ENCODE data around the gene EDC4. TPM values are rescaled to one million over a fixed set of nuclear protein-coding genes. Genes with fewer than 3 reads are reported as not detected.
"Not testable (repeated sequence)": the region's sequence is repeated elsewhere in the genome, so short reads cannot be mapped to it uniquely, and the experiment has no call there.

The EDC4 gene
- total RNA-seq, 1 experiment from 2014 or later: 76.1 TPM

DNA sequence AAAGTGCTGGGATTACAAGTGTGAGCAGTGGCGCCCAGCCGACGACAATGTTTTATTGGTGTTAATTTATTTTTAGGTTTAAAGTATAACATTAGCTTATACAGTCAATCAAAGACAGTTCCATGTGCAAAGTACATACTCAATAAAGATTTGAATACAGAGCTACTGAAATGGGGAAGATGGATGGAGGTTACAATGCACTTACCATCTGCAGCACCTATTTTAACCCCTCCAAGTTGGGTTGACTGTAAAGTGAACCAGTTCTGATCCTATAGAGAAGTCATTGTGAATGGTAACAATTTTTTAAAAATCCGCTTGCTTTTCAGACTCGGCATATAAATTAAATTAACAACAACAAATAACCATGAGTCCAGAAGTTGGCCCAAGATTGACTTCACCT is 19.5 kb downstream of the EDC4 start:
- H3K27me3 ChIP-seq (replicated peaks): no peaks in the 10 kb centered on the region
- peaks cover 18% of the 10 kb centered on the region for H3K4me1 ChIP-seq (replicated peaks)
- H3K9me3 ChIP-seq (replicated peaks): peaks cover 5% of the 10 kb centered on the region; the same call in 1 of the 2 replicates
- peaks cover 15% of the 10 kb centered on the region for H3K36me3 ChIP-seq
- H3K4me3 ChIP-seq: peak overlapping the region; percentile 100
- peak overlapping the region; percentile 10; the same call in 1 of the 2 replicates for H3K27ac ChIP-seq
- no peak for DNase-seq (ENCODE audit: low read depth in 1 of 2, low spot score in 2 of 2)

DNA sequence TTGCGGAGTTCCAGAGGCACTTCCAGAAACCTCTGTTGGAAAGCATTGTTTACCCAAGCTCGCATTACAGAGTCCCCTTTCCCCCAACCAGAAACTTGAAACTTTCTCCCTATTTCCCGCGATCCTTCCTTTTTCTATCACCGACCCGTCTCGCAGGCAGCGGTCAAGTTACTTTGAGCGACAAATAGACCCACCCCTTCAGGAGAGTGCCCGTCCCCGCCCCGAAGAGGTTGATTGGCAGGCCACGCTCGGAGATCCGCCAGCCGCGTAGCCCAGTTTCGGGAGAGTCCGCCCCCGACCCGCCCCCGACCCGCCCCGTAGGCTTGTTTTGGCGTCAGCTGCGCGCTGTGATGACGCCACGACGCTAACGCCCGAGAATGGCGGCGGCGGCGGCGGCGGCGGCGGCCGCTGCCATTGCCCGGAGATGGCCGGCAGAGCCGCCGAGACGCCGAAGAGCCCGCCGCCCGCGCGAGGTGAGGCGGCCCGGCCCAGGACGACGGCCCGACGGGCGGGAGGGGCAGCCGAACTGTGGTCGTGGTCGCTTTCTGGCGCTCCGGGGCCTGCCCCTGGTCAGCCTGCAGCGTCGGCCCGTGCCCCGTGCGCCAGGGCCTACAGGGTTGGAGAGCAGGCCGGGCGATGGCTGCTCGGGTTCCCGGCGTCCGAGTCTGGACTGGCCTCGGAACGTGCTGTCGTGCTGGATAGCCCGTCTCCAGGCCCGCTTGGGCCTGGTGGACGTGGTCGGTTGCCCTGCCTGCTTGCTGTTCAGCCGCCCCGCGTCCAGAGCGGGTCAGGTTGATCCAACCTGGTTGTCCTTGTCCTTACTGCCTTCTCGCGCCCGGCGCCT is 20.3 kb downstream of the EDC4 start, which contains the start of gene PSKH1:
TSS of gene PSKH1 (plus strand) at position 356 of the 844 bp plus-strand sequence. CDS start 15,496 bp downstream, outside the sequence.
- Histone ChIP-seq H3K4me1 (replicated peaks) (peaks cover 18% of the 10 kb centered on the region), H3K27me3 (replicated peaks) (no peaks in the 10 kb centered on the region), H3K4me3 (peak within 1 kb of the TSS; percentile 100), H3K36me3 (peaks cover 15% of the 10 kb centered on the region), H3K9me3 (replicated peaks) (peaks cover 5% of the 10 kb centered on the region; the same call in 1 of the 2 replicates), H3K27ac (peak within 1 kb of the TSS; percentile 91)
- DNase-seq (ENCODE audit: low read depth in 1 of 2, low spot score in 2 of 2): peak; percentile 88 to 97

DNA sequence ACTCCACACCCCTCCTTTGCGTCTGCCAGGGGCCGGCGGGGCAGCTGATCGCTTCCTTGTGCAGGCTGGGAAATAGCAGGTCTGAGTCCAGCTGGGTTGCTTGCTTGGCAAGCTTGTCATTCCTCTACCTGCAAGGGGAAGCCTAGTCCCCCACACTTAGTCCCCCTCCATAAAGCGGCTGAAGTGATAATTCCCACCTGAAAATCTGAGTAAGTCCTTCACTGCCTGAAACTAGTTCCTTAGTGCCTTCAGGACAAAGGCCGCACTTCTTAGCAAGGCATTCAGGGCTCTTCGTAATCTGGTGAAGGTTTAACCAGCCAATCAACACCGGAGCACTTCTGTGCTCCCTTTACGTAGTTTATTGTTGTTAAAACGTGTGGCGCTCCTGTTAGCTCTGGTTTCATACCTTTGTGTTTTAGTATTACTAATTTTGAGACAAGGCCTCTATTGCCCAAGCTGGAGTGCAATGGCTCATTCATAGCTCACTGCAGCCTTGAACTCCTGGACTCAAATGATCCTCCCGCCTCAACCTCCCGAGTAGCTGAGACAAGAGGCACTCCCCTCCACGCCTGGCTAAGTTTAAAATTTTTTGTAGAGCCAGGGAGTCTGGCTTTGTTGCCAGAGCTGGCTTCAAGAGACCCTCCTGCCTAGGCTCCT is 21.0 kb downstream of the EDC4 start:
- Histone ChIP-seq H3K4me1 (replicated peaks) (peaks cover 18% of the 10 kb centered on the region), H3K9me3 (replicated peaks) (peaks cover 5% of the 10 kb centered on the region; the same call in 1 of the 2 replicates), H3K27ac (peak overlapping the region; percentile 91), H3K4me3 (peak overlapping the region; percentile 100), H3K27me3 (replicated peaks) (no peaks in the 10 kb centered on the region), H3K36me3 (peaks cover 15% of the 10 kb centered on the region)
- DNase-seq (ENCODE audit: low read depth in 1 of 2, low spot score in 2 of 2): no peak

DNA sequence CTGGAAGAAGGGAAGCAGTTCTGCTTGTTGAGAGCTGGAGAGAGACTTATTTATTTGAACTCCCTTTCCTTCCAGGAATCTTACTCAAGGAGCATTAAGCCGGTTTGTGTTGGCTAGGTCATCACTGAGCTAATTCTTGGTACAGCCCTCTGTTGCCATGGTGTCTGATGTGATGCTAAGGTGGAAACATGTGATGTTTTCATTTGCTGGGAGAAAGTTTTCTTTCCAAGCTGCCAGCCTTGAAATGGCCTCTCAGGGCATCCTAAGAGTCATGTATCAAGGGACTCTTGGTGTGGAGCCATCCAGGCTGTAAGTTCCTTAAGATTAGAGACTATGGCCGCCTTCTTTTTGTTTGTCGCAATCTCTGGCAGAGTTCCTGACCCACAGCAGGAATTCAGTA is 24.4 kb downstream of the EDC4 start:
- H3K27me3 ChIP-seq (replicated peaks): no peaks in the 10 kb centered on the region
- no peak overlapping the region for H3K4me3 ChIP-seq
- H3K27ac ChIP-seq: no peak overlapping the region
- peaks cover 5% of the 10 kb centered on the region; the same call in 1 of the 2 replicates for H3K9me3 ChIP-seq (replicated peaks)
- peaks cover 18% of the 10 kb centered on the region for H3K36me3 ChIP-seq
- DNase-seq (ENCODE audit: low read depth in 1 of 2, low spot score in 2 of 2): no peak
- peaks cover 18% of the 10 kb centered on the region for H3K4me1 ChIP-seq (replicated peaks)

DNA sequence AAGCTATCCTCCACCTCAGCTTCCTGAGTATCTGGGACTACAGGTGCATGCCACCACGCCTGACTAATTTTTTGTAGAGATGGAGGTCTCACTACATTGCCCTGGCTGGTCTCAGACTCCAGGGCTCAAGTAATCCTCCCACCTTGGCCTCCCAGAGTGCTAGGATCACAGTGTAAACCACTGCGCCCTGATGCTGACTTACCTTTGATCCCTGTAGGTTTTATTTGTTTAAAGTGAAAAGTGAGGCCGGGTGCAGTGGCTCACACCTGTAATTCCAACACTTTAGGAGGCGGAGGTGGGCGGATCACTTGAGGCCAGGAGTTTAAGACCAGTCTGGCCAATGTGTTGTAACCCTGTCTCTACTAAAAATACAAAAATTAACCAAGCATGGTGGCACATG is 28.9 kb downstream of the EDC4 start:
- DNase-seq (ENCODE audit: low read depth in 1 of 2, low spot score in 2 of 2): no peak
- no peak overlapping the region for H3K27ac ChIP-seq
- H3K4me1 ChIP-seq (replicated peaks): peaks cover 7% of the 10 kb centered on the region
- H3K4me3 ChIP-seq: no peak overlapping the region
- H3K27me3 ChIP-seq (replicated peaks): no peaks in the 10 kb centered on the region
- peaks cover 13% of the 10 kb centered on the region for H3K36me3 ChIP-seq
- no peaks in the 10 kb centered on the region for H3K9me3 ChIP-seq (replicated peaks)

DNA sequence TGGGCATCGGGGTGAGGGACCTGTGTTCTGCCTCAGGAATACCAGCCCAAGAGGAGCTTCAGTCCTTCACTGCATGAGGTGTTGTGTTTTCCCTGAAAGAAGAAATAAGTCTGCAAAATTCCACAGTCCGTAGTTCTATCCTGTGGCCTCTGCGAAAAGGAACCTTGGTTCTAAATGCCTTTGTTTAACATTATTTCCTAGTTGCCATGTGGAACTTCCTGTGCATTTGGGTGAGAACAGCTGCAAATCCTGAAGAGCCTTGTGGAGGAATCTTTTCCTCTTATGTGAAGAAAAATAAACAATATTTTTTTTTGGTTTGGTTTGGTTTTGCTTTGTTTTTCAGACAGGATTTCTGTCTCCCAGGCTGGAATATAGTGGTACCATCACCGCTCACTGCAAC is 30.0 kb downstream of the EDC4 start:
- no peak overlapping the region for H3K4me3 ChIP-seq
- H3K27ac ChIP-seq: peak overlapping the region; percentile 24; the same call in 1 of the 2 replicates
- H3K9me3 ChIP-seq (replicated peaks): no peaks in the 10 kb centered on the region
- DNase-seq (ENCODE audit: low read depth in 1 of 2, low spot score in 2 of 2): peak in 1 of 2 experiments; percentile 15
- H3K36me3 ChIP-seq: peaks cover 13% of the 10 kb centered on the region
- peaks cover 7% of the 10 kb centered on the region for H3K4me1 ChIP-seq (replicated peaks)
- H3K27me3 ChIP-seq (replicated peaks): no peaks in the 10 kb centered on the region

DNA sequence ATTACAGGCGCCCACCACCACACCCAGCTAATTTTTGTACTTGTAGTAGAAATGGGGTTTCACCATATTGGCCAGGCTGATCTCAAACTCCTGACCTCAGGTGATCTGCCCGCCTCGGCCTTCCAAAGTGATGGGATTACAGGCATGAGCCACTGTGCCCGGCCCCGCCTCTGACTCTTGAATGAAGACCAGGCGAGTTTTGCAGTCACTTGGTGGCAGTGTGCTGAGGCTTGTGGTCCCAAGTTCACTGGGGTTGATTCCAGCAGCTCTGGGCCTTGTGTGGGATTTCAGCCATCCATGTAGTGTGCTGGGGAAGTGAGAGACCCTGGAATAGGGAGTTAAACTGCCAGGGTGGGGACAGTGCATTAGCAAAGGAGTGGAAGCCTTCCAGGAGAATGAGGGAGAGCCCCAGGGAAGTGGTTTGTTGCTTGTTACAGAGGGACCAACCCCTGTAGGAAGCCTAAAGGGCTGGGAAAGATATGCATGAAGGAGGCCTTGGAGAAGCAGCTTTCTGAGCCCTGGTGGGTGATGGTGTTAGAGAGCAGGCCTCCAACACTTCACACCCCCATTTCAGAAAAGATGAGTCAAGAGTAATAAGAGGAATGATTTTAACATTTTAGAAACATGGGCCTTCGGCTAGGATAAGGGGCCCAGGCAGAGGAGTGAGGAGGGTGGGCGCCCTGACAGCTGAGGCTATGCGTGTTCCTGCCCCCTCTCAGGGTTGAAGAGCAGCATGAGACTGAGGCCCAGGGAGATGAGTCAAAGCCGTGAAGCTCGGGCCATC is 34.7 kb downstream of the EDC4 start:
- no peak overlapping the region for H3K4me3 ChIP-seq
- no peak overlapping the region for H3K27ac ChIP-seq
- peaks cover 36% of the 10 kb centered on the region for H3K36me3 ChIP-seq
- peaks cover 4% of the 10 kb centered on the region for H3K4me1 ChIP-seq (replicated peaks)
- H3K9me3 ChIP-seq (replicated peaks): no peaks in the 10 kb centered on the region
- DNase-seq (ENCODE audit: low read depth in 1 of 2, low spot score in 2 of 2): no peak
- H3K27me3 ChIP-seq (replicated peaks): no peaks in the 10 kb centered on the region

DNA sequence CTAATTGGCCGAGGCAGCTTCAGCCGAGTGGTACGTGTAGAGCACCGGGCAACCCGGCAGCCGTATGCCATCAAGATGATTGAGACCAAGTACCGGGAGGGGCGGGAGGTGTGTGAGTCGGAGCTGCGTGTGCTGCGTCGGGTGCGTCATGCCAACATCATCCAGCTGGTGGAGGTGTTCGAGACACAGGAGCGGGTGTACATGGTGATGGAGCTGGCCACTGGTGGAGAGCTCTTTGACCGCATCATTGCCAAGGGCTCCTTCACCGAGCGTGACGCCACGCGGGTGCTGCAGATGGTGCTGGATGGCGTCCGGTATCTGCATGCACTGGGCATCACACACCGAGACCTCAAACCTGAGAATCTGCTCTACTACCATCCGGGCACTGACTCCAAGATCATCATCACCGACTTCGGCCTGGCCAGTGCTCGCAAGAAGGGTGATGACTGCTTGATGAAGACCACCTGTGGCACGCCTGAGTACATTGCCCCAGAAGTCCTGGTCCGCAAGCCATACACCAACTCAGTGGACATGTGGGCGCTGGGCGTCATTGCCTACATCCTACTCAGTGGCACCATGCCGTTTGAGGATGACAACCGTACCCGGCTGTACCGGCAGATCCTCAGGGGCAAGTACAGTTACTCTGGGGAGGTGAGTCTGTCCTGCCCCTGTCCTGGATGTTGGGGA is 36.3 kb downstream of the EDC4 start:
- Histone ChIP-seq H3K27ac (no peak overlapping the region), H3K36me3 (peaks cover 26% of the 10 kb centered on the region), H3K9me3 (replicated peaks) (no peaks in the 10 kb centered on the region), H3K4me1 (replicated peaks) (no peaks in the 10 kb centered on the region), H3K27me3 (replicated peaks) (no peaks in the 10 kb centered on the region), H3K4me3 (no peak overlapping the region)
- no peak for DNase-seq (ENCODE audit: low read depth in 1 of 2, low spot score in 2 of 2)

DNA sequence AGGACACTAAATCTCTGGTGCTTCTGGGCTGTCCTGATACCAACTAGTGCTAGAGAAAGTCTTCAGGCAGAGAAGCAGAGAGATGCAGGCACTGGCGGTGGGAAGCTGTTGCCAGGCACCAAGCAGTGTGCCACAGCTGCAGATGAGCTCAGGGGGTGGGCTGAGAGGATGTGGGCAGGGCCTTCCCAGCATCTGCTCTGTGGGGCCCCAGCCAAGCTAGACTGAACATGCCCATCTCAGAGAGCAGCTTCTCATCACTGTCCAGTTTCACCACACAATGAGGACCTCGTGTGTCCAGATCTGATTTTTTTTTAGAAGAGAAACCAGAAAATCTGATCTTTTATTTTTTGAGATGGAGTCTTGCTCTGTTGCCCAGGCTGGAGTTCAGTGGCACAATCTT is 37.3 kb downstream of the EDC4 start:
- H3K27ac ChIP-seq: no peak overlapping the region
- no peak for DNase-seq (ENCODE audit: low read depth in 1 of 2, low spot score in 2 of 2)
- no peaks in the 10 kb centered on the region for H3K9me3 ChIP-seq (replicated peaks)
- no peak overlapping the region for H3K4me3 ChIP-seq
- H3K4me1 ChIP-seq (replicated peaks): no peaks in the 10 kb centered on the region
- no peaks in the 10 kb centered on the region for H3K27me3 ChIP-seq (replicated peaks)
- H3K36me3 ChIP-seq: peaks cover 30% of the 10 kb centered on the region

DNA sequence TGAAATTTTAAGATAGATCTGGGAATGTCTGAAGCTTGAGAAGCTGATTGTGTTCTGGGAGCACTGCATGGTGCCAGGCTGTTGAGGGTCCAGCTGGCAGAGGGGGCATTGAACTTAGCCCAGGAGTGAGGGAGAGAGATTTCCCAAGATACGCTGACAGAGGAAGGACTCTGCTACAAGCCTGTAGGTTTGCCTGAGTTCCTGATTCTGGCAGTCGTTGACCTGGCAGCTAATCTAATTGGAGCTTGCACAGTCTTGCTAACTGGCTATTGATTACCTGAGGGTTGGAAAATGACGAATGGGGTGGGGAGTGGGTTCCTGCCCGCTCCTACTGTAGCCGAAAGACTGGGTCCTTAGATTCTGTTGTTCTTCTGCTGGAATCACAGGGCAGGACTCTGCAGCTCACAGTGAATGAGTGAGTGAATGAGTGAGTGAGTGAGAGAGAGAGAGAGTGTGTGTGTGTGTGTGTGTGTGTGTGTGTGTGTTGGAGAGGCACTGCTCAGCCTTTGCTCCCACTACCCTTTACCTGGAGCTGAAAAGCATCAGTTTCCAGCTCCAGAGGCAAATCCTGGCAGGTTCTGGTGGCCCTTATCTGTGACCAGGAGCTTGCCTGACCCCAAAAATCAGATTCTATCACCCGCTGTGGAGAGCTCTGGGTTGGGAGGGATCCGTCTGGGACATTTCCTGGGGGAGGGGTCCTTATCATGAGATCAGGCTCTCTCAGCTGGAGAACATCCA is 42.1 kb downstream of the EDC4 start:
- no peak for DNase-seq (ENCODE audit: low read depth in 1 of 2, low spot score in 2 of 2)

DNA sequence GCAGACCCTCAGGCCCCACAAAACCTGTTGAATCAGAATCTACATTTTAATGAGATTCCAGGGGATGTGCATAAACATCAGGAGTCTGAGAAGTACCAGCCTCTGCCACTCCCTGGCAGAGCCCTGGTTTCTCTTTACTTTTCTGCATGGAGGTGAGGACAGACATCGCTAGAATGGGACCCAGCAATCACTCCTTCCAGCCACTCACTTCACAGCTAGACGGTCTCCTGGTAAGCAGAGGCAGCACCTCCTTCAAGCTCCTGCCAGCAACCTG is 42.6 kb downstream of the EDC4 start:
- not testable (repeated sequence) for H3K27ac ChIP-seq; H3K9me3 ChIP-seq (replicated peaks); H3K27me3 ChIP-seq (replicated peaks); DNase-seq (ENCODE audit: low read depth in 1 of 2, low spot score in 2 of 2); H3K4me3 ChIP-seq
- peaks cover 13% of the 10 kb centered on the region for H3K4me1 ChIP-seq (replicated peaks)
- peaks cover 33% of the 10 kb centered on the region for H3K36me3 ChIP-seq

More for the DNA sequence above, 42.1 kb downstream of the EDC4 start:
- Histone ChIP-seq H3K4me1 (replicated peaks) (peaks cover 13% of the 10 kb centered on the region), H3K27me3 (replicated peaks) (no peaks in the 10 kb centered on the region), H3K36me3 (peaks cover 32% of the 10 kb centered on the region), H3K4me3 (no peak overlapping the region), H3K27ac (no peak overlapping the region), H3K9me3 (replicated peaks) (no peaks in the 10 kb centered on the region)

DNA sequence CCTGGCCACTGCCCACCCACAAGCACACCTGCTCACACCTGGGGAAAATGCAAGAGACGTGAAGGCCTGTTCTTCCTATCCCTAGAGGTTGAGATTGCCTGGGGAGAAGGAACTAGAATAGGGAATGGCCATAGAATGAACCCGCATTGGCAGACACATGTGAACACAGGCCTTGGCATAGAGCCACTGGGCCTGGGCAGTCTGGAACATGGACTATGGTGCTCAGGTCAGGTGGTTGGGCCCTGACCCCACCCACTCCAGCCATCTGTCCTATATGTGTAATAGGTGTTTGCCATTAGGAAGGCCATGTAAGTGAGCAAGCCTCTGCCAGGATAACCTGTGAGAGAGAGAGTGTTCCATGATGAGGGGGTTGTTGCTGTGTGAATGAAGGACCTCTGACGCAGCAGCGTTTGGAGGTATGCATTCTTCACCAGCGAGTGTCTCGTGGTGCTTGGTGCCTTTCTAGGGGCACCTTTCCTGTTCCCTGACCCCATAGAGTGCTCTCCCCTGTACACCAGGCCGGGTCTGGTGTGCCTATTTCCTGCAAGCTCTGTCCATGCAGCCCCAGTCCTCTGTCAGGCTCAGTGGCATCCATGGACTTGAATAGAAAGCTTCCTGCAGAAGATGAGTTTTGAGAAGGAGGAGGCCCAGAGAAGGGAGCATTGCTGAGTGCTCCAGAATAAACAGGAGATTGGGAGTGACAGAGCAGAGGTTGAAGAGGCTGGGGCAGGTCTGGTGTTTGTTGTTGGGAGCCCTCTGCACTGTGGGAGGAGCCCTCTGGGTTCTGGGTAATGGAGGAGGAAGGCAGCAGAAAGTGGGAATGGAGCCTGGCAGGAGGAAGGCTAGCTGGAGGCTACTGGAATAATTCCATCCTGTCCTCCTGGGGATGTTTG is 43.2 kb downstream of the EDC4 start:
- Histone ChIP-seq H3K9me3 (replicated peaks) (no peaks in the 10 kb centered on the region), H3K4me3 (no peak overlapping the region), H3K4me1 (replicated peaks) (peaks cover 13% of the 10 kb centered on the region), H3K27me3 (replicated peaks) (no peaks in the 10 kb centered on the region), H3K36me3 (peaks cover 29% of the 10 kb centered on the region), H3K27ac (no peak overlapping the region)
- no peak for DNase-seq (ENCODE audit: low read depth in 1 of 2, low spot score in 2 of 2)

Measured in SJSA1 (cell line).